Natural killer cell (primary cell): ENCODE measurements around the gene FBXL19. TPM values are rescaled to one million over a fixed set of nuclear protein-coding genes. Genes with fewer than 3 reads are reported as not detected.
"Not testable (repeated sequence)": the region's sequence is repeated elsewhere in the genome, so short reads cannot be mapped to it uniquely, and the experiment has no call there.

Experiments used
- ATAC-seq, 3 donors: fragments of 150-1000 bp in 2 of 3; fragments of 200-7000 bp in 1 of 3; cut with Tn5 transposase; 1 replicate in 1 of 3; 2 replicates in 2 of 3; pipeline ENCODE4 v1.10.0; 2021; ENCODE audit warnings: mild to moderate bottlenecking in 2 of 3, moderate library complexity in 2 of 3
- DNase-seq, 2 donors: peaks; one replicate each; pipeline versions ENCODE4 v3.0.0 to v3.0.0-alpha.2; 2013 to 2021; ENCODE audit warnings: mixed read lengths in 1 of 2
- H3K27ac ChIP-seq: one replicate; pipeline ENCODE4 v1.5.1; 2013; ENCODE audit warnings: mild to moderate bottlenecking, low read length
- H3K27me3 ChIP-seq: one replicate; pipeline ENCODE4 v1.6.1; 2013; ENCODE audit warnings: low read length; ENCODE audit not compliant: control insufficient read depth, insufficient read depth
- H3K36me3 ChIP-seq: one replicate; pipeline ENCODE4 v1.6.1; 2013; ENCODE audit warnings: low read length; ENCODE audit not compliant: control insufficient read depth, insufficient read depth
- H3K4me1 ChIP-seq: one replicate; pipeline ENCODE4 v1.6.1; 2013; ENCODE audit warnings: low read length; ENCODE audit not compliant: control insufficient read depth, insufficient read depth
- H3K4me3 ChIP-seq: one replicate; pipeline ENCODE4 v1.5.1; 2013; ENCODE audit warnings: low read length
- H3K9me3 ChIP-seq: one replicate; pipeline ENCODE4 v1.6.1; 2013; ENCODE audit warnings: low read length; ENCODE audit not compliant: control insufficient read depth, insufficient read depth
- H3K27ac Mint-ChIP-seq, 2 donors: one replicate each; pipeline ENCODE4 v1.8.0; 2022; ENCODE audit warnings: mild to moderate bottlenecking in 2 of 2, mixed read lengths in 2 of 2, moderate library complexity in 1 of 2
- H3K27me3 Mint-ChIP-seq, 2 donors: one replicate each; pipeline ENCODE4 v1.8.0; 2022; ENCODE audit warnings: low read depth in 2 of 2, mixed read lengths in 2 of 2
- H3K36me3 Mint-ChIP-seq: one replicate; pipeline ENCODE4 v1.8.0; 2022; ENCODE audit warnings: mixed read lengths
- H3K4me1 Mint-ChIP-seq, 2 donors: one replicate each; pipeline ENCODE4 v1.8.0; 2022; ENCODE audit warnings: mixed read lengths in 2 of 2
- H3K4me3 Mint-ChIP-seq: one replicate; pipeline ENCODE4 v1.8.0; 2022; ENCODE audit warnings: mild to moderate bottlenecking, moderate library complexity, mixed read lengths
- H3K9me3 Mint-ChIP-seq, 2 donors: one replicate each; pipeline ENCODE4 v1.8.0; 2022; ENCODE audit warnings: mixed read lengths in 2 of 2
- WGBS: methylation state at CpG from one replicate; pipeline ENCODE4 v1.1.7; 2013; ENCODE audit warnings: missing lambda C conversion rate; ENCODE audit not compliant: insufficient coverage; 5-methylcytosine and 5-hydroxymethylcytosine counted together
- intact Hi-C: fragments of 100-400 bp; cut with micrococcal nuclease; formaldehyde crosslinking; loops from one replicate; pipeline ENCODE4 v1.14.2; 2022
- total RNA-seq, 4 donors: library from RNA; stranded (reverse); fragments of 120-200 nt in 1 of 4; gene quantifications; one replicate each; pipeline versions ENCODE4 v1.2.3 to v1.2.4, GENCODE V29; 2013 to 2022
- TF ChIP-seq, protein P1 (sequence below): fragments of 200-600 bp; IDR thresholded peaks from one replicate; pipeline ENCODE4 v1.8.0; 2022; ENCODE audit warnings: antibody characterized with exemption

Gene FBXL19
- total RNA-seq, 3 donors from 2014 or later (not counting 1 experiment from before 2014, with no cell fraction given) = 10.1 to 13.3 (median 12.4) TPM

DNA sequence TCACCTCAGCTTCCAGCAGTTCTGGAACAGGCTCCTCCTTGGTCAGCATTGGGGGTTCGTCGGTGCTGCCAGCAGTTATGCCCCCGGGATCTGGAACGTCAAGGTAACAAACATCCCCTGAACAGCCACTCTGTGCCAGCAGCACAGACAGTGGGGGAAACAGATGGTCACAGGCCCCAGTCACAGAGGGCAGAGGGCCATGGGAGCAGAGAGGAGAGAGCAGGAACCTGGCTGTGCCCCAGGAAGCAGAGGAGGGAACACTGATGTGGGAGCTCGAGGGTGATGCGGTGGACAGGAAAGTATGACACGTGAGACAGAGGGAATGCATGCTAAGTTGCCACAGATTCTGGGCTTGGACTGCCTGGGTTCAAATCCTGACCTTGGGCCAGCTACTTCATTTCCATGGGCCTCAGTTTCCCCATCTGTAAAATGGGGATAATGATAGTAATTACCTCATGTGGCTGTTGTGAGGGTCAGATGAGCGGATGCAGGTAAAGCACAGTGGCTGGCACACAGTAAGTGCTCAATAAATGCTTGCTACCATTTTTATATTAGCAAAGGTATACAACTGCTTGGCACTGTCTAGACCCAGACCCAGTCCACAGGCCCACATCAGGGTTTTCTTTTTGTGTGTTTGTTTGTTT lies 34.4 kb upstream of the FBXL19 start:
- Histone ChIP-seq H3K27me3 (no peaks in the 10 kb centered on the region), H3K4me1 (peaks cover 15% of the 10 kb centered on the region), H3K9me3 (no peaks in the 10 kb centered on the region), H3K27ac (no peak overlapping the region), H3K36me3 (peaks cover 27% of the 10 kb centered on the region), H3K4me3 (no peak overlapping the region)
- H3K4me3 Mint-ChIP-seq = no peak overlapping the region
- peaks cover 12 to 29% of the 10 kb centered on the region in 2 donors for H3K4me1 Mint-ChIP-seq
- H3K9me3 Mint-ChIP-seq = no peaks in the 10 kb centered on the region
- no peaks in the 10 kb centered on the region for H3K36me3 Mint-ChIP-seq
- whole genome bisulfite sequencing = 96% methylated on average over 8 of the region's 8 CpGs
- ATAC-seq = no peak
- no peaks in the 10 kb centered on the region for H3K27me3 Mint-ChIP-seq
- H3K27ac Mint-ChIP-seq = no peak overlapping the region
- TF ChIP-seq, protein P1, sequence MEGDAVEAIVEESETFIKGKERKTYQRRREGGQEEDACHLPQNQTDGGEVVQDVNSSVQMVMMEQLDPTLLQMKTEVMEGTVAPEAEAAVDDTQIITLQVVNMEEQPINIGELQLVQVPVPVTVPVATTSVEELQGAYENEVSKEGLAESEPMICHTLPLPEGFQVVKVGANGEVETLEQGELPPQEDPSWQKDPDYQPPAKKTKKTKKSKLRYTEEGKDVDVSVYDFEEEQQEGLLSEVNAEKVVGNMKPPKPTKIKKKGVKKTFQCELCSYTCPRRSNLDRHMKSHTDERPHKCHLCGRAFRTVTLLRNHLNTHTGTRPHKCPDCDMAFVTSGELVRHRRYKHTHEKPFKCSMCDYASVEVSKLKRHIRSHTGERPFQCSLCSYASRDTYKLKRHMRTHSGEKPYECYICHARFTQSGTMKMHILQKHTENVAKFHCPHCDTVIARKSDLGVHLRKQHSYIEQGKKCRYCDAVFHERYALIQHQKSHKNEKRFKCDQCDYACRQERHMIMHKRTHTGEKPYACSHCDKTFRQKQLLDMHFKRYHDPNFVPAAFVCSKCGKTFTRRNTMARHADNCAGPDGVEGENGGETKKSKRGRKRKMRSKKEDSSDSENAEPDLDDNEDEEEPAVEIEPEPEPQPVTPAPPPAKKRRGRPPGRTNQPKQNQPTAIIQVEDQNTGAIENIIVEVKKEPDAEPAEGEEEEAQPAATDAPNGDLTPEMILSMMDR = no peak
- no peak for DNase-seq
- intact Hi-C loops = no loop called here

DNA sequence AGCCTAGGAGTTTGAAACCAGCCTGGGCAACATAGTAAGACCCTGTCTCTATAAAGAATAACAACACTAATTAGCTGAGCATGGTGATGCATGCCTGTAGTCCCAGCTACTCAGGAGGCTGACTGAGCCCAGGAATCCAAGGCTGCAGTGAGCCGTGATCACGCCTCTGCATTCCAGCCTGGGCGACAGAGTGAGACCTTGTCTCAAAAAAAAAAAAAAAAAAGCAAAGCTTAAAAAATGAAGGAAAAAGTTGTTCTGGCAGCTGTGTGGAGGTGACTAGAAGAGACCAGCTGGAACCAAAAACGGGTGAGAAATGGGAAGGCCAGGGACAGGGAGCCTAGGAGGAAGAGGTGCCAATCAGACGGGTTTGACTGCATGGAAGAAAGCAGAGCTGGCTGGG lies 33.7 kb upstream of the FBXL19 start:
- no peaks in the 10 kb centered on the region for H3K9me3 Mint-ChIP-seq
- peak overlapping the region in 1 of 2 donors; percentile 41 for H3K27ac Mint-ChIP-seq
- intact Hi-C loops = no loop called here
- Histone ChIP-seq H3K9me3 (no peaks in the 10 kb centered on the region), H3K4me1 (peaks cover 20% of the 10 kb centered on the region), H3K4me3 (no peak overlapping the region), H3K36me3 (peaks cover 27% of the 10 kb centered on the region), H3K27me3 (no peaks in the 10 kb centered on the region), H3K27ac (no peak overlapping the region)
- no peak for ATAC-seq
- no peaks in the 10 kb centered on the region for H3K27me3 Mint-ChIP-seq
- TF ChIP-seq, protein P1 = no peak
- peaks cover 18 to 34% of the 10 kb centered on the region in 2 donors for H3K4me1 Mint-ChIP-seq
- no peak overlapping the region for H3K4me3 Mint-ChIP-seq
- DNase-seq = no peak
- H3K36me3 Mint-ChIP-seq = no peaks in the 10 kb centered on the region
- WGBS = 92% methylated on average over 5 of the region's 5 CpGs

DNA sequence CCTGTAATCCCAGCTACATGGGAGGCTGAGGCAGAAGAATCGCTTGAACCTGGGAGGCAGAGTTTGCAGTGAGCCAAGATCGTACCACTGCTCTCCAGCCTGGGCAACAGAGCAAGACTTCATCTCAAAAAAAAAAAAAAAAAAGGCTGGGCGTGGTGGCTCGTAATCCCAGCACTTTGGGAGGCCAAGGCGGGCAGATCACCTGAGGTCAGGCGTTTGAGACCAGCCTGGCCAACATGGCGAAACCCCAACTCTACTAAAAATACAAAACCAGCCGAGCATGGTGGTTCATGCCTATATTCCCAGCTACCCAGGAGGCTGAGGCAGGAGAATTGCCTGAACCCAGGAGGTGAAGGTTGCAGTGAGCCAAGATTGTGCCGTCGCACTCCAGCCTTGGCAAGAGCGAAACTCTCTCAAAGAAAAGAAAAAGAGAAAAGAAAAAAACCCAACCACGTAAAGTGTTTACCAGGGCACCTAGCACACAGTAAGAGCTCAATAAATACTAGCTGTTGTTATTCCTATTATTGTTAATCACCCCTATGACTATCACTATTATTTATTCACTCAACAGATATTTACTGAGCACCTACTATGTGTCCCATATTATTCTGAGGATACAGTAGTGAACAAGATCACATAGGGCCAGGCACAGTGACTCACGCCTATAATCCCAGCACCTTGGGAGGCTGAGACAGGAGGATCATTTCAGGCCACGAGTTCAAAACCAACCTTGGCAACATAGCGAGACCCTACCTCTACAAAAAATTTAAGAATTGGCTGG lies 32.1 kb upstream of the FBXL19 start:
- H3K27ac Mint-ChIP-seq, H3K9me3 ChIP-seq, H3K27me3 ChIP-seq, H3K9me3 Mint-ChIP-seq, H3K4me3 ChIP-seq, intact Hi-C loops, DNase-seq, H3K27me3 Mint-ChIP-seq, H3K36me3 Mint-ChIP-seq, ATAC-seq, H3K27ac ChIP-seq: not testable (repeated sequence)
- WGBS = 97% methylated on average over 13 of the region's 15 CpGs
- Histone ChIP-seq H3K4me1 (peaks cover 27% of the 10 kb centered on the region), H3K36me3 (peaks cover 18% of the 10 kb centered on the region)
- Mint-ChIP-seq H3K4me1 (peaks cover 23 to 45% of the 10 kb centered on the region in 2 donors), H3K4me3 (peak overlapping the region; percentile 25)

DNA sequence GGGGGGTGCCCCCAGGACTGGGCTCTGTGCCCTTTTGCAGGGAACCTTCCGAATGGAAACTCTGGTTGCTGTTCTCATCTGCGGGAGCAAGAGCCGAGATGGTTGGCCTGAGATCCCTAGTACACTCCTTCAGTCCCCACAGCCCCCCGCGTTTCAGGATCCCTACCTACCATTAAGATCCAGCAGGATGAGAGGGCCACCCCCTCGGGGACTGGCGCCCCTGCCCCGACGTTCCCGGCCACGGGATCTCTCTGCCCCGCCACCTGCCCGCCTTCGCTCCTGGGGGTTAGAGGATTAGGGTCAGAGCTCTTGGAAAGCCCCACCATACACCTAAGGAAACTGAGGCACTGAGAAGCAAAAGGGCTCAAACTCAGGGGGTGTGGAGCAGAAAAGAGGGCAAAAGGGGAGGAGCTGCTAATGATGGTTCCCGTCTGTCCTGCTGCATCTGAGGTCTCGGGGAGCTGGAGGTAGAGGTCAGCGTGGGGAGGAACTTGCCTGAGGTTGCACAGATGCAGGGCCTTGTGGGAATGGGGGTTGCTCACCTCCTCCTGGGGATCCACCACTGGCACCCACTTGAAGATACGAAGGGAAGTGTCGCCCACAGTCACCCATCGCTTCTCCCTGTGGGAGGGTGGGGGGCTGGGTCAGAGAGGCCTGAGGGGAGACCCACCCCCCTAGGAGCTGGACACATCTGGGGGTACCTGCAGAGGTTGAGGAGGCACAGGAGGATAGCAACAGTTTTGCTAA lies 30.5 kb upstream of the FBXL19 start:
- Histone ChIP-seq H3K27ac (peak overlapping the region; percentile 65), H3K4me3 (peak overlapping the region; percentile 62), H3K27me3 (no peaks in the 10 kb centered on the region), H3K4me1 (peaks cover 42% of the 10 kb centered on the region), H3K36me3 (peaks cover 13% of the 10 kb centered on the region), H3K9me3 (no peaks in the 10 kb centered on the region)
- peak in 1 of 2 donors; percentile 28 for DNase-seq
- peak overlapping the region; percentile 89 for H3K4me3 Mint-ChIP-seq
- 45% methylated on average over 11 of the region's 20 CpGs for WGBS
- intact Hi-C loops = no loop called here
- ATAC-seq = no peak
- H3K9me3 Mint-ChIP-seq = no peaks in the 10 kb centered on the region
- peak overlapping the region; percentile 77 to 93 for H3K27ac Mint-ChIP-seq
- H3K36me3 Mint-ChIP-seq = no peaks in the 10 kb centered on the region
- no peaks in the 10 kb centered on the region for H3K27me3 Mint-ChIP-seq
- TF ChIP-seq, protein P1 = no peak
- peaks cover 28 to 55% of the 10 kb centered on the region in 2 donors for H3K4me1 Mint-ChIP-seq
